Keratinocyte (primary cell): ENCODE results near the gene ERC2.

Experiments used
- CTCF ChIP-seq, 3 experiments: IDR thresholded peaks in 1 of 3; conservative IDR thresholded peaks in 1 of 3; optimal IDR thresholded peaks in 1 of 3; 2 replicates in 2 of 3; 3 replicates in 1 of 3; pipeline versions ENCODE3 to v1.5.1; 2011; ENCODE audit warnings: low read length in 3 of 3, mild to moderate bottlenecking in 3 of 3, moderate library complexity in 2 of 3, control low read depth in 1 of 3, inconsistent platforms in 1 of 3; ENCODE audit not compliant: insufficient read depth in 2 of 3; ENCODE audit errors: extremely low read depth in 1 of 3
- EZH2 ChIP-seq: IDR thresholded peaks from one replicate; pipeline ENCODE4 v1.6.1; 2012; ENCODE audit warnings: inconsistent platforms, mild to moderate bottlenecking, low read length, moderate library complexity

GRCh38 chr3:56248021-56248420 is 220.2 kb downstream of the ERC2 start:
- TF ChIP-seq CTCF (optimal IDR thresholded peaks at IDR 0.05 in 1 of 3, IDR thresholded peaks at IDR 0.05 in 1 of 3, conservative IDR thresholded peaks at IDR 0.05 in 1 of 3; ENCODE audit: extremely low read depth in 1 of 3, insufficient read depth in 2 of 3, low read length in 3 of 3), result no peak
- no peak for TF ChIP-seq EZH2
